GM12878 (cell line): ENCODE results near the gene BPIFA3. TPM values are rescaled to one million over a fixed set of nuclear protein-coding genes. Genes with fewer than 3 reads are reported as not detected.

Experiments
- ATAC-seq: fragments of 200-7000 bp; cut with Tn5 transposase; 3 replicates; pipeline ENCODE4 v1.9.1; 2020; ENCODE audit warnings: mild to moderate bottlenecking, moderate library complexity
- BruUV-seq: library from RNA; stranded (reverse); fragments of 400-500 nt; replicated peaks from 2 replicates; lab custom pipeline; 2021; lab: Mats Ljungman, UMichigan
- CTCF ChIA-PET: fragments of 300-600 bp; sonication (Branson Sonifier 250); formaldehyde crosslinking; extraction: SDS; loops from one replicate; lab custom pipeline; 2021; ENCODE audit warnings: inconsistent platforms; lab: Yijun Ruan, JAX
- POLR2A ChIA-PET: fragments of 350-600 bp; formaldehyde crosslinking; extraction: SDS; loops from one replicate; lab custom pipeline; 2021; ENCODE audit warnings: inconsistent platforms; lab: Charles Lee
- RAD21 ChIA-PET: fragments of 300-600 bp; sonication (Branson Sonifier 250); formaldehyde crosslinking; loops from one replicate; lab custom pipeline; 2023; ENCODE audit warnings: antibody characterized with exemption; ENCODE audit not compliant: unreplicated experiment; lab: Charles Lee
- SMC1A ChIA-PET: fragments of 300-600 bp; sonication (Branson Sonifier 250); formaldehyde crosslinking; loops from one replicate; lab custom pipeline; 2023; ENCODE audit not compliant: unreplicated experiment, uncharacterized antibody; lab: Charles Lee
- DNase-seq: peaks from one replicate; pipeline ENCODE4 v3.0.0-alpha.2; 2011; ENCODE audit warnings: low read depth, low spot score
- FAIRE-seq: peaks from 3 replicates; lab custom pipeline; 2011; peaks lifted over from hg19 to GRCh38; lab: Jason Lieb, UNC
- H2AFZ ChIP-seq: 2 replicates; pipeline ENCODE4 v1.6.0; 2011; ENCODE audit warnings: low read depth, low read length, control low read depth; ENCODE audit not compliant: control insufficient read depth
- H3K27ac ChIP-seq: 2 replicates; pipeline ENCODE4 v1.5.1; 2011; ENCODE audit warnings: control low read depth; ENCODE audit not compliant: control insufficient read depth, insufficient read depth
- H3K27me3 ChIP-seq, 2 experiments: replicated peaks in 1 of 2; 2 replicates each; pipeline versions ENCODE4 v1.6.0 to v1.6.1; 2011; ENCODE audit warnings: low read length in 1 of 2; ENCODE audit not compliant: control insufficient read depth in 2 of 2, insufficient read depth in 2 of 2
- H3K36me3 ChIP-seq, 2 experiments: 2 replicates each; pipeline ENCODE4 v1.5.1; 2011; ENCODE audit warnings: low read length in 1 of 2; ENCODE audit not compliant: control insufficient read depth in 2 of 2, insufficient read depth in 2 of 2
- H3K4me1 ChIP-seq: 2 replicates; pipeline ENCODE4 v1.6.1; 2011; ENCODE audit warnings: mild to moderate bottlenecking, low read length, moderate library complexity, mixed read lengths; ENCODE audit not compliant: control insufficient read depth, insufficient read depth
- H3K4me2 ChIP-seq: 2 replicates; pipeline ENCODE4 v1.6.0; 2011; ENCODE audit warnings: control low read depth; ENCODE audit not compliant: control insufficient read depth, insufficient read depth
- H3K4me3 ChIP-seq: fragments of 200-600 bp; sonication (generic); 2 replicates; pipeline ENCODE4 v1.5.1; 2016
- H3K79me2 ChIP-seq: 2 replicates; pipeline ENCODE4 v1.6.0; 2011; ENCODE audit warnings: low read length; ENCODE audit not compliant: control insufficient read depth, insufficient read depth
- H3K9ac ChIP-seq: 2 replicates; pipeline ENCODE4 v1.8.0; 2011; ENCODE audit warnings: low read length, control low read depth, mixed read lengths; ENCODE audit not compliant: control insufficient read depth, insufficient read depth
- H3K9me3 ChIP-seq: replicated peaks from 3 replicates; pipeline ENCODE4 v1.5.1; 2011; ENCODE audit warnings: mild to moderate bottlenecking, low read length; ENCODE audit not compliant: control insufficient read depth, insufficient read depth
- H4K20me1 ChIP-seq: 2 replicates; pipeline ENCODE4 v1.6.0; 2011; ENCODE audit not compliant: control insufficient read depth, insufficient read depth
- BRCA1 ChIP-seq: IDR thresholded peaks from 2 replicates; pipeline ENCODE4 v1.6.1; 2011; ENCODE audit warnings: low read depth, low read length, improper control_type of control experiment
- EP300 ChIP-seq, 2 experiments: fragments of 150-350 bp in 1 of 2; IDR thresholded peaks; 2 replicates each; pipeline ENCODE4 v1.6.1; 2011 to 2012; ENCODE audit warnings: low read depth in 2 of 2, low read length in 2 of 2, borderline replicate concordance in 1 of 2, improper control_type of control experiment in 1 of 2, inconsistent platforms in 1 of 2; ENCODE audit not compliant: control insufficient read depth in 1 of 2
- HSF1 ChIP-seq: fragments of 150-350 bp; IDR thresholded peaks from 2 replicates; pipeline ENCODE4 v1.6.1; 2014; ENCODE audit warnings: mild to moderate bottlenecking, low read depth, low read length
- MTA2 ChIP-seq: fragments of 450-650 bp; IDR thresholded peaks from 2 replicates; pipeline ENCODE4 v1.6.1; 2016; ENCODE audit warnings: low read depth, mild to moderate bottlenecking, moderate library complexity
- NBN ChIP-seq: fragments of 450-650 bp; IDR thresholded peaks from 2 replicates; pipeline ENCODE4 v1.6.1; 2016
- NFYB ChIP-seq: IDR thresholded peaks from 2 replicates; pipeline ENCODE4 v1.6.1; 2011; ENCODE audit warnings: low read depth, mild to moderate bottlenecking, low read length, improper control_type of control experiment, moderate library complexity; ENCODE audit not compliant: insufficient read depth
- RFX5 ChIP-seq: IDR thresholded peaks from 2 replicates; pipeline ENCODE4 v1.6.1; 2011; ENCODE audit warnings: low read depth, low read length, improper control_type of control experiment
- SMARCA5 ChIP-seq: fragments of 450-650 bp; IDR thresholded peaks from 2 replicates; pipeline ENCODE4 v1.6.1; 2017; ENCODE audit warnings: mild to moderate bottlenecking
- STAT3 ChIP-seq: IDR thresholded peaks from 2 replicates; pipeline ENCODE4 v1.6.1; 2011; ENCODE audit warnings: low read depth, low read length, improper control_type of control experiment
- TARDBP ChIP-seq: IDR thresholded peaks from 2 replicates; pipeline ENCODE4 v1.6.1; 2016; ENCODE audit warnings: borderline replicate concordance
- TCF7 ChIP-seq: IDR thresholded peaks from 2 replicates; pipeline ENCODE4 v1.6.1; 2014; ENCODE audit warnings: antibody characterized with exemption, borderline replicate concordance
- ZBTB33 ChIP-seq: fragments of 450-650 bp; IDR thresholded peaks from 2 replicates; pipeline ENCODE4 v1.6.1; 2017; ENCODE audit warnings: mild to moderate bottlenecking
- WGBS: methylation state at CpG from one replicate; pipeline ENCODE4 v1.1.6; 2016; ENCODE audit warnings: low lambda C conversion rate; ENCODE audit not compliant: insufficient replicate concordance, insufficient coverage; ENCODE audit errors: missing lambda C conversion rate; 5-methylcytosine and 5-hydroxymethylcytosine counted together
- in situ Hi-C: fragments of 300-500 bp; cut with MboI; formaldehyde crosslinking; loops from 9 replicates; pipeline ENCODE4 v1.14.3; 2018; ENCODE audit warnings: mixed read lengths
- intact Hi-C: fragments of 100-400 bp; cut with micrococcal nuclease; formaldehyde crosslinking; loops from one replicate; pipeline ENCODE4 v1.14.2; 2022; ENCODE audit not compliant: unreplicated experiment
- polyA plus RNA-seq, 11 experiments: library from polyadenylated mRNA; depleted of rRNA in 4 of 11; unstranded in 6 of 11; stranded (reverse) in 5 of 11; fragments of >200 nt; fragmentation: Nextera tagmentation in 4 of 11; fragmentation: Illumina TruSeq in 1 of 11; extraction: Ambion mirVana in 4 of 11; extraction: Trizol in 1 of 11; gene quantifications; 1 replicate in 1 of 11; 2 replicates in 10 of 11; pipeline versions ENCODE4 v1.2.1 to v1.2.3, GENCODE V29; 2011 to 2016; ENCODE audit warnings: inconsistent platforms in 2 of 11, missing spikeins in 2 of 11, low read depth in 1 of 11
- total RNA-seq, 4 experiments: library from RNA; depleted of rRNA in 3 of 4; stranded (reverse); fragments of >200 nt in 3 of 4; fragmentation: Illumina TruSeq in 1 of 4; extraction: Trizol in 1 of 4; gene quantifications; 2 replicates each; pipeline versions ENCODE4 v1.2.1 to v1.2.3, GENCODE V29; 2013 to 2021

Gene BPIFA3
- total and polyA plus RNA-seq, 10 of the 15 experiments (the other 5 are each of a cell fraction or from before 2014, with no cell fraction given), result not detected

GRCh38 chr20:33167859-33168258, 49.3 kb upstream of the BPIFA3 start, which contains the start of gene BPIFA2:
BPIFA2 (plus strand) TSS chr20:33168159; CDS start chr20:33169146, 987 bp downstream.
- Histone ChIP-seq H3K4me2 (no peak within 1 kb of the TSS), H3K36me3 (no peaks in the 10 kb centered on the region), H3K4me3 (no peak within 1 kb of the TSS), H3K9me3 (peaks cover 5% of the 10 kb centered on the region; the same call in 2 of the 3 replicates), H4K20me1 (no peaks in the 10 kb centered on the region), H2AFZ (no peak within 1 kb of the TSS), H3K27ac (no peak within 1 kb of the TSS), H3K4me1 (no peaks in the 10 kb centered on the region), H3K79me2 (no peaks in the 10 kb centered on the region), H3K9ac (no peak within 1 kb of the TSS), H3K27me3 (no peaks in the 10 kb centered on the region)
- in situ Hi-C loops (no loop called here), intact Hi-C loops (no loop called here)
- ChIA-PET SMC1A (no interaction called here), POLR2A (no interaction called here), RAD21 (no interaction called here), CTCF (no interaction called here)
- DNase-seq (no peak), ATAC-seq (no peak), FAIRE-seq (no peak)
- WGBS, result 33% methylated on average over 8 of the region's 8 CpGs
- no TSS peak for BruUV-seq
- TF ChIP-seq BRCA1, result no peak
- no peak for TF ChIP-seq TCF7
- no peak for TF ChIP-seq NFYB
- no peak for TF ChIP-seq ZBTB33
- no peak for TF ChIP-seq MTA2
- no peak for TF ChIP-seq RFX5
- no peak for TF ChIP-seq NBN
- no peak for TF ChIP-seq STAT3
- TF ChIP-seq TARDBP, result no peak
- TF ChIP-seq EP300 (IDR thresholded peaks at IDR 0.05; ENCODE audit: borderline replicate concordance in 1 of 2, control insufficient read depth in 1 of 2, low read depth in 2 of 2, low read length in 2 of 2), result no peak
- TF ChIP-seq SMARCA5, result no peak
- no peak for TF ChIP-seq HSF1
